Fibroblast of skin of right quadriceps (primary cell): ENCODE data around the gene PXDN.
"Not testable (repeated sequence)": the region's sequence is repeated elsewhere in the genome, so short reads cannot be mapped to it uniquely, and the experiment has no call there.

Experiments
- DNase-seq: peaks from one replicate; pipeline ENCODE4 v3.0.0-alpha.2; 2013

PXDN gene

DNA sequence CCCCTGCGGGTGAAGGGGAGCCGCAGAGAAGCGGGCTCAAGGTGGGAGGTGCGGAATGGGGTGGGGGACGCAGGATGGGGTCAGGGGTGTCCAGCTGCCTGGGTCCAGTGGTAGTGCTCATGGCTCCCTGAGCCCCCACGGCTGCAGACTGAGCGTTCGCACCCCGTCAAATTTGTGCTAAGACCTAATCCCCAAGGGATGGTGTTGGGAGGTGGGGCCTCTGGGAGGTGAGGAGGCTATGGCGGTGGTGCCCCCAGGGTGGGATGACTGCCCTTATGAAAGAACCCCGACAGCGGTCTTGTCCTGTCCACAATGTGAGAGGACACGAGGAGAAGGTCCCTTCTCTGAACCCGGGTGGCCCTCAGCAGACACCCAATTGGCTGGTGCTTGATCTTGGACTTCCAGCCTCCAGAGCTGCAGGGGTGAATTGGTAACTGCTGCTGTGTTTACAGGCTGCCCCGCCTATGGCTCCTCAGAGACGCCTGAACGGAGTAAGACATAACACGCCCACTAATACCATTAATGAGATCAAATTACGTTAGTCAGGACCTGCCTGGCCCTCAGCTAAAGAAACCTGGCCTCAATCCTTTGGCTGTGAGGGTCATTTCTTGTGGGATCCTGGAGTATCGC is 42.6 kb downstream of the PXDN start:
- DNase-seq = no peak

DNA sequence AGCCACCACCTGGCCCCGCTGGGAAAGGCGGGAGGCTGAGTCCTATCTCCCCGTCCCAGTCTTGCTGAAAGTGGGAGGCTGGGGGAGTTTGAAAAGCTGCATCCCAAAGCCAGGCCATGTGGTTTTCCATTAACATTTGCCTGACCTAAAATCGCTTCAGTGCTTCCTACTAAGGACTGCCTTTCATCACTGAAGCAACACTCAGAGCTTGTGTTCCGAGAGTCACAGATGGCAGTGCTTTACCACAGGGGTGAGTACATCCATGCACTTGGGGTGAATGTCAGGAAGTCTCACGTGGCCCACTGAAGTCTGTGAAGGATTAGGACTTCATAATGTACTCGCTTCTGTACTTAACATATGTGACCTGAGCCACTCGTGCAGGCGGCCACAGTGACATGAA is 43.3 kb downstream of the PXDN start:
- no peak for DNase-seq

DNA sequence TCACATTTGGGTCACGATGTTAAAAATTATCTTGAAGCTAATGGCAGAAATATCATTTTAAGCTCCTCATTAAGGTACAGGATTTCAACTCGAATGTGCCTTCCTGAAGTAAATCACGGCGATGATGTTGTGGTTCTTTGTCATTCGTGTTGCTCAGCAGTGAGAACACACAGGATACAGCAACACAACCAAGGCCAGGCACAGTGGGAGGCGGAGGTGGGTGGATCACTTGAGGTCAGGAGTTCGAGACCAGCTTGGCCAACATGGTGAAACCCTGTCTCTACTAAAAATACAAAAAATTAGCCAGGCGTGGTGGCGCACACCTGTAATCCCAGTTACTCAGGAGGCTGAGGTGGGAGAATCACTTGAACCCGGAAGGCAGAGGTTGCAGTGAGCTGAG is 43.9 kb downstream of the PXDN start:
- DNase-seq = not testable (repeated sequence)

DNA sequence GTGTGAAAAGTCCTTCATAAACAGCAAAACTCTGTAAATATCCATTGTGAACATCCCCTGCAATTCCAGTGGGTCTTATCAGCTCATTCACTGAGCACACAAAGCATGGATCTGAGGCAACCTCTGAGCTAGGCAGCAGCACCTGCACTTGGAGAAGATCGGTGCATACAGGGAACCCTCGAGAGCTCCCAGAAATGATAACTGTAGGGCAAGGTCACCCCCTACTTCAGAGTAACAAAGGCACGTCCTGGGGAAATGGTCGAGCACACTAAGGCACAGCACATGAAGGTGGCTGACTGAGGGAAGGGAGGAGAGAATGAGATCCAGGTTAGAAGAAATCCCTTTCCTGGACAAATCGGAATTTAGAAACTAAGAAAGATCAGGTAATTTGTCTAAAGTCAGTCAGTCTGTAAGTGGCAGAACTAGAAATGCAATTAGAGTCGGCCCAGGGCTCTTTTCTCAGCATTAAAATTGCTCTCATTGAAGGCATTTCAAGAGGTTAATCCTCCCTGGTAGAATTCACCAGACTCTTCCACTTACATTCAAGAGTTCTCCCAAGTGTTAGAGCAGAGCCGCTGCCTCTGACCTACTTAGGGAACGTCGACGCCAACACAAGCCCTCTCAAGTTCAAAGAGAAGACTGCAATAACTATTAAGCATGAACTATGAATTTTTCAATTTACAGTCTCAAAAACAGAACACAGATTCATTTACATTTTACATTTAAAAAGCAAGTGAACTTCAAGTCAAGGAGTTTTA is 45.9 kb downstream of the PXDN start:
- DNase-seq = no peak

DNA sequence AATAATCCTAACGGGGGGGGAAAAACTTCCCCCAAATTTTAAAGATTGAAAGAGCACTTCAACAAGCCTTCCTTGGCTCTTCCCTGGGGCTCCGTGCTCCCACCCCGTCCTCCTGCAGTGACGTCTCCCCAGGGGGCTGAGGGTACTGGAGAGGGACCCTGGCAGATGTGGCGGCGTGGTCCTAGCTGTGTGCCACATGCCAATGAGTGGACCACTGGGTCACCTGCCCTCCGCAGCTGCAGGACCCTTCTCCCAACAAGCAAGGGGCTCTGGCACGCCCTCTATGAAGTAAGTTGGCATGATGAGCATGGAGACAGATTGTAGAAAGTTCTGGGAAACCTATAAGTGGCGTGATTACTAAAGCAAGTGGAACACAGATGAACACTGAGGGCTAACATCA is 46.7 kb downstream of the PXDN start:
- no peak for DNase-seq

DNA sequence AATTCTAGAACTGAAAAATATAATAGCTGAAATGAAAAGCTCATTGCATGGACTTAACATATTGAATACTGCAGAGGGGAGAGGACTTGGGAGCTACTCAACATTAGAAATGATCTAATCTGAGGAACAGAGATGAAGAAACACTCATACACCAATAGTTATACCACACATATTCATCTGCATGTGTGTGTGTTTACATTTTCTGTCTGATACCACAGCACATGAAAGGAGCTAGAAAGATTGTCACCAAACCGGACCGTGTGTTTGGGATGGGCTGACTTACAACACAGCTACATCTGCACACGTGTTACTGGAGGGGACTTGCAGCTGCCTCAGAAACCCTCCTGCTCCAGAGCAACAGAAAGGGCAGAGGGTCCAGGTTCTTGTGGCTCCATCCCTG is 47.8 kb downstream of the PXDN start:
- DNase-seq = no peak

DNA sequence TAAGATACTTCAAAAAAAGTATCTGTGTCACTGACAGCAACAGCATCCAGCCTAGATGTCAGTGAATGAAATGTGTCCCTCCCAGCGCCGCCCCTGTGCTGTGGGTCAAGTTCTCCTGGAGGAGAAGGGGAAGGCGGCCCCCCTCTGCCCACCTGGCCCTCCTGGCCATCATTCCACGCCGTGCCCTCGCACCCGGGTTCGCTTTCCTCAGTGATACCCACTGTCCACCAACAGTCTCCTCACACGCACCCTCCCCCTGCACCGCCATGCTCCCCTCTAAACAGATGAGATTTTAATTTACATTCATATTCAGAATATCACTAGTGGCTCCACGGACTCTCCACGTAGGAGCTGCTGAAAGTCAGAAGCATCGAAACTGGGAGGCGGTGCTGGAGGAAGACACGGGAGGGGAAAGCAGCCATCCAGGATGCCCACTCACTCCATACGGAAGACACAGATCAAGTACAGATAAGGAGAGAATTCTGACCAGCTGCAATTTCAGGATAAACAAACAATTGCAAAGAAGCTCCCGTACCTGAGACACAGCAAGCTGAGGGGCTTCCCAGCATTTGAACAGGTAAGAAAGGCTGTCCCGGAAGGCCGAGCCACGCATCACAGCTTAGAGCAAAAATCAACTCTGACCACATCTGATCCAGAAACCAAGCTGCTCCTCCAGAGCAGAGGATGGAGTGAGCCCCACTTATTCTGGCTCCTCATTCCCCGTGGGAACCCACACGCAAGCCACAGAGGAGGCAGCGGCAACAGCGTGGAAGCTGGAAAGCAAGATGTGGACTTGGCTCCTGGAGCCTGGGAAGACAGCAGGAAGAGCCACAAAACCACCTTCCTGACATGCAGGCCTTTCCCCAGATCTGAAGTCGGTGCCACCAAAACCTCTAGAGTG is 49.7 kb downstream of the PXDN start:
- no peak for DNase-seq

DNA sequence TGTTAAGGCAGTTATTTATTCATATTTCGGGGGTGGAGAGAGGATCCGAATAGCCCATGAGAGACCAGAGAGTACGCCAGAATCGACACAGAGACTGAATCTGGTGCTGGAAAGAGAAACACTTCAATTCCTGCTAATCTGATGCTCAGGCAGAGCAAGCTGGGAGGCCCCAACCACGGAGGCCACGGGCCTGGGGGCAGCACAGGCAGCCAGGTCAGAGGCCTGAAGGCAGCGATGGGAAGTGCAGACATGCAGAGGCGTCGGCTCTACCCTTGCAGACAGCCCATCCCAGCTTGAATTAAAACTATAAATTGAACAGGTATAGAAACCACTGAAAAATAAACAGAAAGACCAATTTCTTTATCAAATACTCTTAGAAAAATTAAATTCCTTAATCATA is 50.6 kb downstream of the PXDN start:
- DNase-seq = no peak

DNA sequence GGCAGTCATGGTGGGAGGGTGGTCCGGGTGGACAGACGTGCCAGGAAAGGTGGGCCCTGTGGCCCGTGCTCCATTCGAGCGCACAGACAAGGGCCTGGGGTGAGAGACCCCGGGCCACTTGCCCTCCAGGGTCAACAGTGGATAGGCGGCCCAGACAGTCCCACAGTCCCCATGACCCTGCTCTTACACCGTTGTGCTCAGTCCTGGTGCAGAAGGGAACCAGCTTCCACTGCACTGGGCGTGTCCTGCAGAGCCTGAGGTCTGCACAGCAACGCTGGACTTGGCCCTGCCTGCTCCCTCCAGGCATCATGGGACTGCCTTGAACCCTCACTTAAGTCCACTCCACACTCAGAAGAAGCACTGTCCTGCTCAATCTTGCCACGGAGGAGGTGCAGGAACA is 52.0 kb downstream of the PXDN start:
- DNase-seq = no peak

DNA sequence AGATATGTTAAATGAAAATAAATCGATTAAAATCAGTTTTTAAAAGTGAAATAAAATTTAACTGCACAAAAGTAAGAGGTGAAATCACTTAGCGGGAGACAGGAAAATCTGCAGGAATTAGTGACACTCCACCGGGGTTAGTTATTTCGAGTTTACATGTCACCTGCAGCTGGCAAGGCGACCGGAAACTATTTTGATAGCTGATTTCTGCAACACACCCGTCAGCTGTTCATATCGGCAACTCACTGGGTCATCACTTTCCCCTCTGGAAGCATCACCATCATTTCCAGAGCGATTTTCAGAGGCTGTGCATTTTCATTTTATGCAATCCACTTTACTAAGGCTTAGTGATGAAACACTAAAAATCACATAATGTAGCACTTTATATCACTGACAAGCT is 52.9 kb downstream of the PXDN start:
- no peak for DNase-seq

DNA sequence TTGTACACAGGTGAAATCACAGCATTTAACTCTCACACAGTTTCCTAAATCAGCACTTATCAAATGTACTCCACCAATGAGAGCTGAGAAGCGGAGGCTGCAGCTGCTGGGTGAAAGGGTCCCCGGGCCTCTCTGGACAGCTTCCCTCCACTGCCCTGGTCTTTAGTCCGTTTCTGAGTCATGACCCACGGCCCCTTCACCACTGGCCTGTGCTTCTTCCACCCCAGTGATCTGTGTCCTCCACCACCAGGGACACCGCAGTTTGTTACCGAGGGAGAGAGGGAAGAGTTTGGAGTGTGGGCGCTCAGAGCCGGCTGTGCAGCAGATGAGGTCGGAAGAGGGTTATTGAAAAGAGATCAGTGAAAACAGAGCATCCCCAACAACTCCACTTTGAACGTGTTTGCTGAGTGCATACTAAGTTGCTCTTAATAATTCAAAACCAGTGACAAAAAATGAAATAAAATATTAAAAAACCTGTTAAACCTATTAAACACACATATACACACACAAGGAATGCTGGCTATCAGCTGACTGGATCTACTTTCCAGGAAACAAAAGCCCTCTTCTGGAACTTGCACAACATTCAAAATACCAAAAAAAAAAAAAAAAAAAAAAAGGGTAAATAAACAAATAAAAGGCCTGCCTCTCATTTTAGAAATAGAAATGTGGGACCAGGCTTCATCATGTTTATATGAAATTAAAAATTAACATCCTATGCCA is 54.1 kb downstream of the PXDN start:
- no peak for DNase-seq

DNA sequence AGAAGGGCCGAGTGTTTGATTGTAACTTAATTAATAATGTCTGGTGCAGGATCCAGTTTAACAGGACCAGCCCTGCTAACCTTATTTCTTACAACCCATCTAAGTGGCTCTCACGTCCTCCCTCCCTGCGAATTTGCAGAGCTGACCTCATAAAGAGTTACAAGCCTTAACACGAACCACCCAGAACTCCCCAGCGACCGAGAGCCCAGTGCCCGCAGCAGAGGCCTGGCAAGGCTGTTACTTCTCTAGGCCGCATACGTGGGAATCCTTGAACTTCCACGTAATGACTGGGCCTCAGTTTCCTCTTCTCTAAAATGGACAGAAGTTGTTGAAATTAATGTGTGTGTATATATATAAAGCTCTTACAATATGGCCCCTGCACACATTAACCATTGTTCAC is 55.5 kb downstream of the PXDN start:
- no peak for DNase-seq

DNA sequence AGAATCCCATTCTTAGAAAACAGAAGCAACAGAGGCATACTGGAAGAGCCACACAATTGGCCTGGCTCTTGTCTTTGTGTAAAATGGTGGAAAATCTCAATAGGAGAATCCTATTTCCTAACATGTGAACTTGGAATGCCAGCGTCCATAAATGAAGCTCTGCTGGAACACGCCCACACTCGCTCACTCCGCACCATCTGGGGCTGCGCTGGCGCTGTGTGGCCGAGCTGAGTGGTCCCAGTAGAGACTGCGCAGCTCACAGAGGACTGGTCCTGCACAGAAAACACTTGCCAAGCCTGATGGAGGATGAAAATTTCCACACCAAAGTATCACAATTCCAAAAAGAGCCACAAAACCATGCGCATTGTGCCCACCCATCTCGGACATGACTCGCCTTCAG is 56.2 kb downstream of the PXDN start:
- DNase-seq = no peak

DNA sequence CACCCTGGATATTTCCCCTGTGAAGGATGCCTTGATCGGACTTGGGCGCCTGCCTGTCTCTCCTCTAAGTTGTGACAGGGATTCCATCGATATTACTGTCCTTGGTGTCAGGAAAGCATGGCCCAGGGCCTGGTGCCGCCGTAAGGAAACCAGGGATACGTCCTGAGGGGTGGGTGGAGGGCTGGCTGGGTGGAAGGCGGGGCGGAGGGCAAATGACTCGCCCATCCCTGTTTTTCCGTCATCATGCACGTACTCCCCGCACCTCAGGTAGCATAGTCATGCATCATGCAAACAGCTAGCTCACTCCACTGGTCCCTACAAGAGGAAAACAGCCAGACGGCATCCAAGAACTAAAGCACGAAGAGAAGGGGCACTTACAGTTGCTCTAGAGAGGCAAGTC is 57.1 kb downstream of the PXDN start:
- no peak for DNase-seq

DNA sequence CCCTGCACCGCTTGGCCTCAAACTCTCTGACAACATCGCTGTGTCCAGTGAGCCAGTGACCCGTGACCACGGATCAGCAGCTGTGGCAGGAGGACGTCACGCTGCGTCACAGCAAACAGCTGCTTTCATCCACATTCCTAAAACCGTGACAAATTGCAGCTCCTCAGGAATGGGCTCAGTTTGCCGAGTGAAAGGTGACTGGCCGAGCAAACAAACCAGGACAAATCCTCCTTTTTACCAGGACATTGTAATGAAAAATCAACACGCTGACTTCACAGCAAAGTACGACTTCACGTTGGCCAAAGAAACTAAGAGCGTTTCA is 57.6 kb downstream of the PXDN start:
- no peak for DNase-seq

DNA sequence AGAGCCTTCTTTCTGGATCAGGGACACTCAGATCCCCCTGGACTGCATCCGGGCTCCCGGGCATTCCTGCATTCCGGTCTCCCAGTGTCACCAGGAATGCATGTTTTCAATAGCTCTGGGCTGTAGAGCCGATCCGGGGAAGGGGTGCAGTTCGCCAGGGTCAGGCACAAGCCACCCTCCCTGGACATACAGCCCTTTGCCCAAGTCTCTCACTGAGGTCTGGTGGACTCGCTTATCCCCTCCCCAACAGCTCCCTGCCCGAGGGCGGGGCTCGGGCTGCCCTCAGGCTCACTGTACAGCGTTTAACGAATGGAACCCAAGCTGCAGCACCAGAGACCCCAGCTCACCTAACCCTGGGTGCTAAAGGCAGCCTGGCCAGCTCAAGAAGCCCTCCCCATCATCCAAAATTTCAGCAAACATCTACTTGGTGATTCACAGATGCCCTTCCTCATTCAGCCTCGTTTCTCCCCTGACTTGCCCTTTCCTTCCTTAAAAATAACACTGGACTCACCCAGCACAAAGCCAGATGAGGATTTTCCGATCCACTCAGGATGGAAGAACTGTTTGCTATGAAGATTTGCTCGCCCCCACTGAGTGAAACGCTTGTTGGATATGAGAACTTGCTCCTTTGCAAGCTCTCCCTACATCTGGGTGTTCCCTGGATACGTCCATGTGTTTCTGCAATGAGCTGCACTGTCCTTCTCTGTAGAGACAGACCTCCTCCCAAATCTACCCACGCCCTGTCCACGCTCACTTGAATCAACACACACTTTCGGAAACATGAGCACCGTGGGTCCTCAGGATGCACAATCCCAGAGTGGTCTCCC is 58.1 kb downstream of the PXDN start:
- DNase-seq = peak; percentile 37

DNA sequence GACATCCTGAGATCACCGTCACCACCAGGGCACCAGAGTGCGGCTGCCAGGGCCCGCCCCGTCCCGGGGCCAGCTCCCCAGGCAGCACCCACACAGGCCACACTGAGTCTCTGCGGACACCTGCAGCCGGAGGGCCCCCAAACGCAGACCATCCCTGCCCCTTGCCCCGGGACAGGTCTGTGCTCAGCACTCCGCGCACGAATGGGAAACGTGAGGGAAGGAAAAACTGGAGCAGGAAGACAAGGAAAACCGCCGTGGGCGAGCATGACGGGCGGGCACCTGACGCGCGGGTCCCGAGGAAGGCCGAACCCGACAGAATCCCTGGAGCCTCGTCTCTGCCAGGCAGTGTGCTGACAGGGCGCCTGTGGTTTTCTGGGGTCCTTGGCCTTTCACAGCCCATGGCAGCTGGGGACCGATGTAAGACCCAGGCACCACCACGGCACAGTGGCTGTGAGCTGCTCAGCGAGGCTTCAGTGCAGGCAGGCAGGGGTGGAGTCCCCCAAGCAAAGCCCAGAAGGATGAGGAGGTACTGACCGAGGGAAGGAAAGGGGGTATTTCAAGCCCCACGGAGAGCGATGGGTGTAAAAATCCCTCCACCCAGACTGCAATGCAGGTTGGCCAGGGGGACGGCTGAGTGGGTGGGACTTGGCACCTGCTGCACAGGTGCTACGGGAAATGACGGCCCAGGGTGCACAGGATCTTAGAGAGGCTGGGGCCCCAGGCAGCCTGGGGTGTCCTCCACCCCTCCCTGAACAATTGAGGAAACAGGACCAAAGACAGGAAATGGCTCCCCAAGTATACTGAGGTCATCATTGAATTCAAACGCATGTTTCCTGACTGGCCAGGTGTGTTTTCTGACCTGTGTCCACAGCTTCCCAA is 59.0 kb downstream of the PXDN start:
- DNase-seq = no peak

DNA sequence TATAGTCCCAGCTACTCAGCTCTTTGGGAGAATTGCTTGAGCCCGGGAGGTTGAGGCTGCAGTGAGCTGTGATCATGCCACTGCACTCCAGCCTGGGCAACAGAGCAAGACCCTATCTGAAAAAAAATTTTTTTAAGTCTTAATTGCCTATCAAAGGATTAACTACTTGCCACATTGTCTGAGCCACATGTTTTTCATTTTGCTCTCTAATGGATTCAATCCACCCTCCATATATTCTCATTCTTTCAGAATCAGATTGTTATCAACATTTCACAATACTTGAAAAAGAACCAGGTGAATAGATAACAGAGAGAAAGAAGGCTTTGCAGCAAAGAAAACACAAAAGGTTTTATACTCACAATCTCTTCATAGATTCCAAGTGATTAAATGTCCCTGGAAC is 61.0 kb downstream of the PXDN start:
- DNase-seq = peak; percentile 24

DNA sequence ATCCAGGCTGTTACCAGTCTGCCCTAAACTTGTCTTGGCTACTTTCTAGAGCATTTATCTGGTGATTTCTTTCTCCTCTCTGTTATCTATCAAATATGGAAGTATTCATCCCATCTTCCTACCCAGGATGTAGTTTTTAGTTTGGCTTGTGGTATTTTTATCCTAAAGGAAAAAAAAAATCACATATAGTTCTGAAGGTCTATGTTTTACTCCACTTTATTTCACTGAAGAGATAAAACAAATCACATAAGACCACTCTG is 62.2 kb downstream of the PXDN start:
- no peak for DNase-seq

DNA sequence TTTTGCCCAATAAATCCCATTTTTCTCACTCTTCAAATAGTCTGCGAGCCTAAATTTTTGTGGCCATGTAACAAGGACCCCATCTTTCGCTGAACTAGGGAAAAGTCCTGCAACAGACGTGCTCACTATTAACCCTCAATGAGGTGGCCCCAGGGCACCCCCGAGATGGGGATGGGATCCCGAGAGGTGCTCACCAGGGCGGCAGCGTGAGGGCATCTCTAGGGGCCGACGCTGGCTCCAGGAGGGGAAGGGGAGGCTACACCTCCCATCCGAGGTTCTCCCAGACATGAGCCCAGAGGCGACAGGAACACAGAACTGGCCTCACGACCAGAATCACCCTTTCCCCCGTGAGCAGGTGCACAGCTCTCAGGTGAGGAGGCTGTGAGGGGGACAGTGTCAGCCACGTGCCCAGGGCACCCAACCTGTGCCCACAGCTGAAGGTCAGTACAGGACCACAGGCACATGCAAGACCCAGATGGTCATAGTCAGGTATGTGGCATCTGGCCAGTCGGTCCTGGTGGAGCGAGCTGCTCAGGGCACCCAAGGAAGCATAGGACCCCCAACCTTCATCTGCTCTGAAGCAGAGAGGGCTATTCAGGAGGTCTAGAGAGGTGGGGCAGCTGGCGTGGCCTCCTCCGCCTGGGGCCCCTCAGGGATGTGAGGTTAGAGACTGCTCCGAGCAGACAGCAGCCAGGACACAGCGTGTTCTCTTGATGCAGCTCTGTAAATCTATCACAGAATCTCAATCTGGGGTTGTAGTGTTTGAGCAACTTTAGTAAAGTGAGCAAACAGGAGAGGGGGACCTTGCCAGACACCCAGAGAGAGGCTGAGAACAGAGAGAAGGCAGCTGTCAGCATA is 62.8 kb downstream of the PXDN start:
- DNase-seq = no peak

DNA sequence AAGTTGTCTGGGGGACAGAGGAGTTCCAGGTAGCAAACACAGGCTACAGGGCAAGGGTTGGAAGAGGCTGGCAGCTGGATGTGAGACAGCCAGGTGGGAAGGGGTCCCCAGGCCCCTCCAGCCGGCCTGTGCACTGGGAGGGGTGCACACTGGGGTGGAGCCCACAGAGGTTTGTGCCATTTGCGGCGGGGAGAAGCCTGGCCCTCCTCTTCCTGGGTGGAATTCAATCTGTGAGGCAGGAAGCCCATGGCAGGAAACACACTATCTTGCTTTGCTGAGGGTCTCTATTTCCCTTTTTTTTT is 63.3 kb downstream of the PXDN start:
- no peak for DNase-seq
